Measurements from ENCODE around the gene KIAA0930. TPM values are rescaled to one million over a fixed set of nuclear protein-coding genes. Genes with fewer than 3 reads are reported as not detected.

KIAA0930 gene
- total RNA-seq, 6 experiments from 2014 or later, result 24.5 to 57.9 (median 40.8) TPM

- H3K4me3 ChIP-seq, result no peak overlapping the region
- peaks cover 0 to 45% (median 7%) of the 10 kb centered on the region in 4 donors for H3K36me3 ChIP-seq
- H3K9me3 ChIP-seq, result no peaks in the 10 kb centered on the region
- DNase-seq (no peak), ATAC-seq (no peak)
- no CpG with 5 or more reads among the region's 9 CpGs for WGBS (ENCODE audit: insufficient coverage, low coverage, low lambda C conversion rate, missing lambda C conversion rate)
- no peaks in the 10 kb centered on the region for H3K4me1 ChIP-seq
- H3K27ac ChIP-seq, result no peak overlapping the region
- no peaks in the 10 kb centered on the region for H3K27me3 ChIP-seq
- intact Hi-C loops (cut with DNase I), result no loop called here
- TF ChIP-seq CTCF (IDR thresholded peaks at IDR 0.05), result no peak
- no peak for TF ChIP-seq POLR2A (IDR thresholded peaks at IDR 0.05)
These were observed 40.5 kb downstream of the KIAA0930 start for GRCh38 chr22:45200230-45200629.

- Histone ChIP-seq H3K27ac (no peak overlapping the region), H3K4me1 (no peaks in the 10 kb centered on the region), H3K4me3 (no peak overlapping the region), H3K9me3 (no peaks in the 10 kb centered on the region), H3K36me3 (peaks cover 0 to 45% (median 7%) of the 10 kb centered on the region in 4 donors), H3K27me3 (no peaks in the 10 kb centered on the region)
- no peak for ATAC-seq
- DNase-seq, result no peak
- TF ChIP-seq CTCF (IDR thresholded peaks at IDR 0.05) (no peak), POLR2A (IDR thresholded peaks at IDR 0.05) (no peak)
- intact Hi-C loops (cut with DNase I), result no loop called here
- WGBS (ENCODE audit: insufficient coverage, low coverage, low lambda C conversion rate, missing lambda C conversion rate), result 100% methylated on average over 2 of the region's 16 CpGs
These were observed 41.0 kb downstream of the KIAA0930 start for GRCh38 chr22:45199723-45200122.

GRCh38 chr22:45198463-45198795 lies 42.3 kb downstream of the KIAA0930 start:
- no peak for DNase-seq
- Histone ChIP-seq H3K27ac (no peak overlapping the region), H3K36me3 (peaks cover 0 to 40% (median 6%) of the 10 kb centered on the region in 4 donors), H3K4me3 (no peak overlapping the region), H3K9me3 (no peaks in the 10 kb centered on the region), H3K27me3 (no peaks in the 10 kb centered on the region), H3K4me1 (no peaks in the 10 kb centered on the region)
- TF ChIP-seq POLR2A (IDR thresholded peaks at IDR 0.05) (no peak), CTCF (IDR thresholded peaks at IDR 0.05) (no peak)
- intact Hi-C loops (cut with DNase I), result no loop called here
- WGBS (ENCODE audit: insufficient coverage, low coverage, low lambda C conversion rate, missing lambda C conversion rate), result no CpG with 5 or more reads among the region's 9 CpGs
- ATAC-seq, result no peak

GRCh38 chr22:45197606-45198462 lies 42.9 kb downstream of the KIAA0930 start:
- H3K27ac ChIP-seq, result no peak overlapping the region
- intact Hi-C loops (cut with DNase I), result no loop called here
- peaks cover 0 to 38% (median 5%) of the 10 kb centered on the region in 4 donors for H3K36me3 ChIP-seq
- TF ChIP-seq CTCF (IDR thresholded peaks at IDR 0.05) (no peak), POLR2A (IDR thresholded peaks at IDR 0.05) (no peak)
- DNase-seq, result peak in 1 of 3 donors; percentile 41
- no peak overlapping the region for H3K4me3 ChIP-seq
- H3K9me3 ChIP-seq, result no peaks in the 10 kb centered on the region
- no peak for ATAC-seq
- no peaks in the 10 kb centered on the region for H3K4me1 ChIP-seq
- H3K27me3 ChIP-seq, result no peaks in the 10 kb centered on the region
- 90% methylated on average over 7 of the region's 28 CpGs for WGBS (ENCODE audit: insufficient coverage, low coverage, low lambda C conversion rate, missing lambda C conversion rate)

All from right lobe of liver (tissue), 6 donors.